Liver (tissue), 9 donors: ENCODE results near the gene ARCN1. TPM values are rescaled to one million over a fixed set of nuclear protein-coding genes. Genes with fewer than 3 reads are reported as not detected.

Source experiments
- DNase-seq: peaks from one replicate; pipeline ENCODE4 v3.0.0-alpha.2; 2017; ENCODE audit warnings: low spot score
- H3K27ac ChIP-seq, 2 donors: one replicate each; pipeline ENCODE4 v1.7.0; 2013; ENCODE audit warnings: inconsistent platforms in 2 of 2, low read length in 2 of 2, control low read depth in 1 of 2, low read depth in 1 of 2, mild to moderate bottlenecking in 1 of 2
- H3K27me3 ChIP-seq, 4 donors: one replicate each; pipeline versions ENCODE4 v1.6.1 to v1.7.0; 2013; ENCODE audit warnings: low read length in 3 of 4, inconsistent platforms in 1 of 4, mild to moderate bottlenecking in 1 of 4, moderate library complexity in 1 of 4; ENCODE audit not compliant: control insufficient read depth in 4 of 4, insufficient read depth in 4 of 4
- H3K36me3 ChIP-seq, 4 donors: one replicate each; pipeline versions ENCODE4 v1.6.1 to v1.7.0; 2013; ENCODE audit warnings: low read length in 3 of 4, mild to moderate bottlenecking in 3 of 4, low read depth in 1 of 4, moderate library complexity in 1 of 4; ENCODE audit not compliant: control insufficient read depth in 4 of 4, insufficient read depth in 3 of 4
- H3K4me1 ChIP-seq, 4 donors: one replicate each; pipeline versions ENCODE4 v1.6.1 to v1.7.0; 2013; ENCODE audit warnings: low read length in 3 of 4, mild to moderate bottlenecking in 3 of 4, moderate library complexity in 1 of 4; ENCODE audit not compliant: control insufficient read depth in 4 of 4, insufficient read depth in 4 of 4
- H3K4me3 ChIP-seq, 3 donors: one replicate each; pipeline versions ENCODE4 v1.6.1 to v1.7.0; 2013; ENCODE audit warnings: low read length in 3 of 3, control low read depth in 1 of 3, low read depth in 1 of 3, mild to moderate bottlenecking in 1 of 3
- H3K9ac ChIP-seq, 2 donors: one replicate each; pipeline ENCODE4 v1.7.0; 2013; ENCODE audit warnings: low read length in 2 of 2, mild to moderate bottlenecking in 2 of 2, moderate library complexity in 2 of 2, control low read depth in 1 of 2, low read depth in 1 of 2
- H3K9me3 ChIP-seq, 4 donors: one replicate each; pipeline versions ENCODE4 v1.6.1 to v1.7.0; 2013; ENCODE audit warnings: low read length in 3 of 4; ENCODE audit not compliant: control insufficient read depth in 4 of 4
- ATF3 ChIP-seq: IDR thresholded peaks from 2 replicates; pipeline ENCODE4 v1.6.1; 2016; ENCODE audit warnings: antibody characterized with exemption
- EGR1 ChIP-seq, 2 donors: IDR thresholded peaks; 2 replicates each; pipeline ENCODE4 v1.6.1; 2016 to 2018; ENCODE audit warnings: antibody characterized with exemption in 2 of 2, low read depth in 2 of 2
- FOXA1 ChIP-seq: IDR thresholded peaks from 2 replicates; pipeline ENCODE4 v1.6.1; 2016; ENCODE audit warnings: antibody characterized with exemption
- GABPA ChIP-seq, 2 donors: IDR thresholded peaks in 1 of 2; conservative IDR thresholded peaks in 1 of 2; 2 replicates each; pipeline ENCODE4 v1.6.1; 2016; ENCODE audit warnings: antibody characterized with exemption in 2 of 2, mild to moderate bottlenecking in 1 of 2, moderate library complexity in 1 of 2
- HNF4A ChIP-seq, 2 donors: conservative IDR thresholded peaks; 2 replicates each; pipeline ENCODE4 v1.6.1; 2016; ENCODE audit warnings: antibody characterized with exemption in 2 of 2, mild to moderate bottlenecking in 2 of 2
- MAX ChIP-seq: IDR thresholded peaks from 2 replicates; pipeline ENCODE4 v1.6.1; 2016; ENCODE audit warnings: antibody characterized with exemption
- RAD21 ChIP-seq, 2 donors: IDR thresholded peaks; 2 replicates each; pipeline ENCODE4 v1.6.1; 2016; ENCODE audit warnings: antibody characterized with exemption in 2 of 2, mild to moderate bottlenecking in 2 of 2
- REST ChIP-seq: IDR thresholded peaks from 2 replicates; pipeline ENCODE4 v1.6.1; 2016; ENCODE audit warnings: antibody characterized with exemption, mild to moderate bottlenecking
- RXRA ChIP-seq, 2 donors: IDR thresholded peaks; 2 replicates each; pipeline ENCODE4 v1.6.1; 2017 to 2018; ENCODE audit warnings: antibody characterized with exemption in 2 of 2, mild to moderate bottlenecking in 1 of 2
- SP1 ChIP-seq: IDR thresholded peaks from 2 replicates; pipeline ENCODE4 v1.6.1; 2018; ENCODE audit warnings: antibody characterized with exemption, mild to moderate bottlenecking
- TAF1 ChIP-seq: conservative IDR thresholded peaks from 2 replicates; pipeline ENCODE4 v1.6.1; 2016; ENCODE audit warnings: antibody characterized with exemption, mild to moderate bottlenecking
- WGBS: extraction: QIAGEN DNeasy Blood & Tissue Kit; methylation state at CpG from one replicate; pipeline ENCODE4 v1.1.7; 2013; 5-methylcytosine and 5-hydroxymethylcytosine counted together
- polyA plus RNA-seq, 2 donors: library from polyadenylated mRNA; stranded (reverse) in 1 of 2; unstranded in 1 of 2; fragments of 200-250 nt in 1 of 2; fragments of >200 nt in 1 of 2; fragmentation: Nextera tagmentation in 1 of 2; extraction: Ambion mirVana in 1 of 2; gene quantifications; one replicate each; pipeline versions ENCODE4 v1.2.1 to v1.2.3, GENCODE V29; 2013 to 2015
- total RNA-seq, 2 donors: library from RNA; depleted of rRNA; stranded (reverse); fragments of >200 nt; gene quantifications; one replicate each; pipeline ENCODE4 v1.2.3, GENCODE V29; 2014
- donor health status: healthy.
- donor health status: healthy.
- donor health status: healthy.
- donor health status: healthy.
- donor health status: healthy.

Gene ARCN1
- total and polyA plus RNA-seq, 4 donors, result 36.7 to 95.4 (median 51.8) TPM

GRCh38 chr11:118533769-118534729 lies 38.2 kb upstream of the ARCN1 start:
- TF ChIP-seq ATF3 (no peak), RXRA (IDR thresholded peaks at IDR 0.05) (peak; percentile 67 to 74), MAX (no peak), SP1 (peak; percentile 32), HNF4A (conservative IDR thresholded peaks at IDR 0.05) (peak; percentile 52 to 61)
- Histone ChIP-seq H3K9me3 (no peaks in the 10 kb centered on the region), H3K4me3 (no peak overlapping the region), H3K27me3 (no peaks in the 10 kb centered on the region), H3K4me1 (peaks cover 14 to 56% (median 43%) of the 10 kb centered on the region in 4 donors), H3K27ac (peak overlapping the region; percentile 63 to 68), H3K9ac (no peak overlapping the region), H3K36me3 (peaks cover 0 to 4% (median 0%) of the 10 kb centered on the region in 4 donors)
- WGBS, result 64% methylated on average over 27 of the region's 27 CpGs
- DNase-seq, result no peak

- Histone ChIP-seq H3K4me1 (peaks cover 11 to 44% (median 30%) of the 10 kb centered on the region in 4 donors), H3K4me3 (no peak overlapping the region), H3K27me3 (no peaks in the 10 kb centered on the region), H3K36me3 (peaks cover 0 to 4% (median 0%) of the 10 kb centered on the region in 4 donors), H3K9me3 (no peaks in the 10 kb centered on the region), H3K27ac (no peak overlapping the region), H3K9ac (no peak overlapping the region)
- TF ChIP-seq RAD21 (IDR thresholded peaks at IDR 0.05), result no peak
- TF ChIP-seq RXRA (IDR thresholded peaks at IDR 0.05), result no peak
- DNase-seq, result no peak
- 89% methylated on average over 9 of the region's 9 CpGs for WGBS
Observed at GRCh38 chr11:118535261-118535660, 36.9 kb upstream of the ARCN1 start.

- TF ChIP-seq SP1 (no peak), REST (no peak), EGR1 (IDR thresholded peaks at IDR 0.05; ENCODE audit: low read depth in 2 of 2) (no peak), FOXA1 (no peak), GABPA (IDR thresholded peaks at IDR 0.05 in 1 of 2, conservative IDR thresholded peaks at IDR 0.05 in 1 of 2) (no peak), TAF1 (no peak), RXRA (IDR thresholded peaks at IDR 0.05) (no peak), MAX (no peak)
- DNase-seq, result no peak
- 95% methylated on average over 5 of the region's 5 CpGs for WGBS
- Histone ChIP-seq H3K9me3 (no peaks in the 10 kb centered on the region), H3K36me3 (peaks cover 0 to 4% (median 2%) of the 10 kb centered on the region in 4 donors), H3K27me3 (no peaks in the 10 kb centered on the region), H3K27ac (no peak overlapping the region), H3K9ac (no peak overlapping the region), H3K4me3 (no peak overlapping the region), H3K4me1 (peaks cover 11 to 32% (median 22%) of the 10 kb centered on the region in 4 donors)
Observed at GRCh38 chr11:118536726-118537125, 35.5 kb upstream of the ARCN1 start.
